Neural cell (in vitro differentiated cells): ENCODE measurements around the gene XRCC3.

Experiments used
- EP300 ChIP-seq: fragments of 450-650 bp; conservative IDR thresholded peaks from 2 replicates; pipeline ENCODE4 v1.6.1; 2014; ENCODE audit warnings: antibody characterized with exemption, mild to moderate bottlenecking, moderate library complexity; ENCODE audit not compliant: poor library complexity, severe bottlenecking
- EZH2 ChIP-seq: fragments of 200-600, 300-800 bp; shearing (Covaris generic), sonication (generic); IDR thresholded peaks from 2 replicates; pipeline ENCODE4 v1.6.1; 2014; ENCODE audit warnings: antibody characterized with exemption, low read length, borderline replicate concordance, mild to moderate bottlenecking; ENCODE audit not compliant: insufficient read depth, poor library complexity, severe bottlenecking
- POLR2AphosphoS5 ChIP-seq: IDR thresholded peaks from 2 replicates; pipeline ENCODE4 v1.6.1; 2012
- RAD21 ChIP-seq: fragments of 450-650 bp; conservative IDR thresholded peaks from 2 replicates; pipeline ENCODE4 v1.6.1; 2014; ENCODE audit warnings: antibody characterized with exemption, mild to moderate bottlenecking, moderate library complexity
- SMC3 ChIP-seq: fragments of 450-650 bp; conservative IDR thresholded peaks from 2 replicates; pipeline ENCODE4 v1.6.1; 2014; ENCODE audit warnings: antibody characterized with exemption, mild to moderate bottlenecking, moderate library complexity; ENCODE audit not compliant: poor library complexity
- TAF1 ChIP-seq: IDR thresholded peaks from 2 replicates; pipeline ENCODE4 v1.6.1; 2012; ENCODE audit warnings: low read depth
- TF ChIP-seq, protein P1 (sequence below): fragments of 450-650 bp; IDR thresholded peaks from 2 replicates; pipeline ENCODE4 v1.5.1; 2014; ENCODE audit warnings: antibody characterized with exemption, mild to moderate bottlenecking, moderate library complexity; ENCODE audit not compliant: poor library complexity, severe bottlenecking
- TF ChIP-seq, protein P2 (sequence below): IDR thresholded peaks from 2 replicates; pipeline ENCODE4 v1.6.1; 2012; ENCODE audit warnings: borderline replicate concordance

DNA sequence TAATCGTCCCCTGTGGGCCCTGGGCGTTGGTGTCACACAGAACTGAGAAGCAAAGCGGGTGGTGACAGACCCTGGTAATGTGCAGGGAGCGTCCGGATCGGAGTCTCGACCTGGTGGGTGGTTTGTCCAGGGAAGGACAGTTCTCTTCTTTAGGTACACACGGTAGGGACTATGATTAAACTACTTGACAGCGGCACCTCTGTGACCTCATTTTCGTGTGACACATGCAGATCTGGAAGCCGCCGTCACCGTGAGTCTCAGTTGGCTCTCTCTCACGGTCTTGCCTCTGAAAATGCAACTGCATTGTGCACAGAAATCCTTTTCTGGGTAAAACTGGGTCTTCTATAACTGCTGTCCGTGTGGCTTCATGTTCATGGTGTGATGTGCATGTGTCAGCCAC is 32.1 kb downstream of the XRCC3 start:
- TF ChIP-seq RAD21 = no peak
- no peak for TF ChIP-seq POLR2AphosphoS5
- TF ChIP-seq EP300 = no peak
- TF ChIP-seq, protein P1, sequence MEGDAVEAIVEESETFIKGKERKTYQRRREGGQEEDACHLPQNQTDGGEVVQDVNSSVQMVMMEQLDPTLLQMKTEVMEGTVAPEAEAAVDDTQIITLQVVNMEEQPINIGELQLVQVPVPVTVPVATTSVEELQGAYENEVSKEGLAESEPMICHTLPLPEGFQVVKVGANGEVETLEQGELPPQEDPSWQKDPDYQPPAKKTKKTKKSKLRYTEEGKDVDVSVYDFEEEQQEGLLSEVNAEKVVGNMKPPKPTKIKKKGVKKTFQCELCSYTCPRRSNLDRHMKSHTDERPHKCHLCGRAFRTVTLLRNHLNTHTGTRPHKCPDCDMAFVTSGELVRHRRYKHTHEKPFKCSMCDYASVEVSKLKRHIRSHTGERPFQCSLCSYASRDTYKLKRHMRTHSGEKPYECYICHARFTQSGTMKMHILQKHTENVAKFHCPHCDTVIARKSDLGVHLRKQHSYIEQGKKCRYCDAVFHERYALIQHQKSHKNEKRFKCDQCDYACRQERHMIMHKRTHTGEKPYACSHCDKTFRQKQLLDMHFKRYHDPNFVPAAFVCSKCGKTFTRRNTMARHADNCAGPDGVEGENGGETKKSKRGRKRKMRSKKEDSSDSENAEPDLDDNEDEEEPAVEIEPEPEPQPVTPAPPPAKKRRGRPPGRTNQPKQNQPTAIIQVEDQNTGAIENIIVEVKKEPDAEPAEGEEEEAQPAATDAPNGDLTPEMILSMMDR = no peak
- TF ChIP-seq SMC3 = no peak
- TF ChIP-seq EZH2 = no peak
- no peak for TF ChIP-seq TAF1
- TF ChIP-seq, protein P2, sequence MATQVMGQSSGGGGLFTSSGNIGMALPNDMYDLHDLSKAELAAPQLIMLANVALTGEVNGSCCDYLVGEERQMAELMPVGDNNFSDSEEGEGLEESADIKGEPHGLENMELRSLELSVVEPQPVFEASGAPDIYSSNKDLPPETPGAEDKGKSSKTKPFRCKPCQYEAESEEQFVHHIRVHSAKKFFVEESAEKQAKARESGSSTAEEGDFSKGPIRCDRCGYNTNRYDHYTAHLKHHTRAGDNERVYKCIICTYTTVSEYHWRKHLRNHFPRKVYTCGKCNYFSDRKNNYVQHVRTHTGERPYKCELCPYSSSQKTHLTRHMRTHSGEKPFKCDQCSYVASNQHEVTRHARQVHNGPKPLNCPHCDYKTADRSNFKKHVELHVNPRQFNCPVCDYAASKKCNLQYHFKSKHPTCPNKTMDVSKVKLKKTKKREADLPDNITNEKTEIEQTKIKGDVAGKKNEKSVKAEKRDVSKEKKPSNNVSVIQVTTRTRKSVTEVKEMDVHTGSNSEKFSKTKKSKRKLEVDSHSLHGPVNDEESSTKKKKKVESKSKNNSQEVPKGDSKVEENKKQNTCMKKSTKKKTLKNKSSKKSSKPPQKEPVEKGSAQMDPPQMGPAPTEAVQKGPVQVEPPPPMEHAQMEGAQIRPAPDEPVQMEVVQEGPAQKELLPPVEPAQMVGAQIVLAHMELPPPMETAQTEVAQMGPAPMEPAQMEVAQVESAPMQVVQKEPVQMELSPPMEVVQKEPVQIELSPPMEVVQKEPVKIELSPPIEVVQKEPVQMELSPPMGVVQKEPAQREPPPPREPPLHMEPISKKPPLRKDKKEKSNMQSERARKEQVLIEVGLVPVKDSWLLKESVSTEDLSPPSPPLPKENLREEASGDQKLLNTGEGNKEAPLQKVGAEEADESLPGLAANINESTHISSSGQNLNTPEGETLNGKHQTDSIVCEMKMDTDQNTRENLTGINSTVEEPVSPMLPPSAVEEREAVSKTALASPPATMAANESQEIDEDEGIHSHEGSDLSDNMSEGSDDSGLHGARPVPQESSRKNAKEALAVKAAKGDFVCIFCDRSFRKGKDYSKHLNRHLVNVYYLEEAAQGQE = no peak
